Kidney (tissue), 14 donors: ENCODE data around the gene QKI. TPM values are rescaled to one million over a fixed set of nuclear protein-coding genes. Genes with fewer than 3 reads are reported as not detected.
"Not testable (repeated sequence)": the region's sequence is repeated elsewhere in the genome, so short reads cannot be mapped to it uniquely, and the experiment has no call there.

Source experiments
- DNase-seq, 5 donors: peaks; one replicate each; pipeline ENCODE4 v3.0.0-alpha.2; 2013 to 2020
- FAIRE-seq: peaks from 2 replicates; lab custom pipeline; 2012; peaks lifted over from hg19 to GRCh38; lab: Jason Lieb, UNC
- H3K27ac ChIP-seq, 2 donors: one replicate each; pipeline ENCODE4 v1.7.0; 2013; ENCODE audit warnings: low read depth in 2 of 2, low read length in 2 of 2, inconsistent platforms in 1 of 2
- H3K27me3 ChIP-seq: one replicate; pipeline ENCODE4 v1.7.1; 2013; ENCODE audit warnings: low read length, inconsistent platforms; ENCODE audit not compliant: control insufficient read depth, insufficient read depth
- H3K36me3 ChIP-seq, 3 donors: one replicate each; pipeline versions ENCODE4 v1.7.0 to v1.7.1; 2013; ENCODE audit warnings: low read length in 3 of 3, control low read depth in 1 of 3, inconsistent platforms in 1 of 3; ENCODE audit not compliant: insufficient read depth in 3 of 3, control insufficient read depth in 2 of 3
- H3K4me1 ChIP-seq, 3 donors: one replicate each; pipeline versions ENCODE4 v1.7.0 to v1.7.1; 2013; ENCODE audit warnings: low read length in 3 of 3, inconsistent platforms in 1 of 3, low read depth in 1 of 3; ENCODE audit not compliant: control insufficient read depth in 2 of 3, insufficient read depth in 2 of 3
- H3K4me3 ChIP-seq, 3 donors: one replicate each; pipeline versions ENCODE4 v1.7.0 to v1.8.1; 2013; ENCODE audit warnings: low read length in 3 of 3, control low read depth in 1 of 3, inconsistent platforms in 1 of 3
- H3K9ac ChIP-seq, 3 donors: one replicate each; pipeline versions ENCODE4 v1.7.0 to v1.7.1; 2013; ENCODE audit warnings: low read length in 3 of 3, control low read depth in 1 of 3, inconsistent platforms in 1 of 3
- H3K9me3 ChIP-seq, 3 donors: one replicate each; pipeline versions ENCODE4 v1.7.0 to v1.7.1; 2013; ENCODE audit warnings: low read length in 3 of 3, control low read depth in 1 of 3, inconsistent platforms in 1 of 3; ENCODE audit not compliant: control insufficient read depth in 2 of 3, insufficient read depth in 1 of 3
- CTCF ChIP-seq: IDR thresholded peaks from 3 replicates; pipeline ENCODE4 v1.5.1; 2012; ENCODE audit warnings: mild to moderate bottlenecking, moderate library complexity, borderline replicate concordance; ENCODE audit not compliant: insufficient read depth; ENCODE audit errors: extremely low read depth
- intact Hi-C: fragments of 100-400 bp; cut with DNase I; formaldehyde crosslinking; loops from one replicate; pipeline ENCODE4 v1.11.1; 2022
- polyA plus RNA-seq: library from polyadenylated mRNA; stranded (reverse); fragments of 350-450 nt; fragmentation: Illumina TruSeq; extraction: RNeasy Lipid Tissue Mini Kit (QIAGEN cat#74804); gene quantifications from one replicate; pipeline ENCODE4 v1.2.3, GENCODE V29; 2014; ENCODE audit warnings: low read depth, low replicate concordance; ENCODE audit not compliant: insufficient read depth
- total RNA-seq: library from RNA; stranded (reverse); fragmentation: NEBNext Ultra II Directional; extraction: Animal tissue kit (Norgen Biotek cat#: 25700); gene quantifications from one replicate; pipeline ENCODE4 v1.2.1, GENCODE V29; 2021
- donor health status: control.
- donor health status: control.
- donor health status: control.
- donor health status: control.
- donor health status: control.
- donor health status: DM: yes; HTN: yes; CAD: no.
- donor health status: Normal renal cell carcinoma (clear cell type).

QKI gene
- total and polyA plus RNA-seq, 2 donors from 2014 or later: 17.6 to 121 TPM

GRCh38 chr6:163428373-163428772, 13.9 kb downstream of the QKI start:
- no peak overlapping the region for H3K27ac ChIP-seq
- H3K9me3 ChIP-seq: no peaks in the 10 kb centered on the region
- H3K9ac ChIP-seq: no peak overlapping the region
- H3K27me3 ChIP-seq: no peaks in the 10 kb centered on the region
- no peak for FAIRE-seq
- H3K36me3 ChIP-seq: no peaks in the 10 kb centered on the region
- no peak for TF ChIP-seq CTCF
- no peak overlapping the region for H3K4me3 ChIP-seq
- H3K4me1 ChIP-seq: peaks cover 0 to 15% (median 0%) of the 10 kb centered on the region in 3 donors
- no peak for DNase-seq
- intact Hi-C loops: loop anchor here (10.0 kb wide), 1 partner anchor 526 kb away; no protein-coding TSS in a partner anchor

GRCh38 chr6:163429858-163430448, 15.4 kb downstream of the QKI start:
- FAIRE-seq (no peak), DNase-seq (no peak)
- Histone ChIP-seq H3K36me3 (no peaks in the 10 kb centered on the region), H3K9ac (no peak overlapping the region), H3K27me3 (no peaks in the 10 kb centered on the region), H3K9me3 (no peaks in the 10 kb centered on the region), H3K4me3 (no peak overlapping the region), H3K27ac (no peak overlapping the region), H3K4me1 (peaks cover 0 to 15% (median 0%) of the 10 kb centered on the region in 3 donors)
- intact Hi-C loops: loop anchor here (10.0 kb wide), 1 partner anchor 525 kb away; no protein-coding TSS in a partner anchor
- TF ChIP-seq CTCF: no peak

GRCh38 chr6:163432300-163432699, 17.8 kb downstream of the QKI start:
- no peak overlapping the region for H3K4me3 ChIP-seq
- no peaks in the 10 kb centered on the region for H3K9me3 ChIP-seq
- H3K4me1 ChIP-seq: peaks cover 0 to 16% (median 0%) of the 10 kb centered on the region in 3 donors

GRCh38 chr6:163433486-163433885, 19.0 kb downstream of the QKI start:
- peaks cover 0 to 12% (median 3%) of the 10 kb centered on the region in 3 donors for H3K4me1 ChIP-seq
- H3K9ac ChIP-seq, H3K9me3 ChIP-seq, H3K27me3 ChIP-seq, H3K36me3 ChIP-seq, H3K4me3 ChIP-seq, FAIRE-seq, intact Hi-C loops, DNase-seq, H3K27ac ChIP-seq: not testable (repeated sequence)

More at GRCh38 chr6:163432300-163432699, 17.8 kb downstream of the QKI start:
- FAIRE-seq: no peak
- no peaks in the 10 kb centered on the region for H3K36me3 ChIP-seq
- H3K27ac ChIP-seq: no peak overlapping the region
- no peaks in the 10 kb centered on the region for H3K27me3 ChIP-seq
- no peak for TF ChIP-seq CTCF
- intact Hi-C loops: no loop called here
- DNase-seq: no peak
- no peak overlapping the region for H3K9ac ChIP-seq
